HepG2 (cell line): ENCODE results near the gene ZNF593OS. TPM values are rescaled to one million over a fixed set of nuclear protein-coding genes. Genes with fewer than 3 reads are reported as not detected.

Experiments used
- BRF2 ChIP-seq: sonication (generic); formaldehyde crosslinking; IDR thresholded peaks from 2 replicates; pipeline ENCODE4 v1.8.1; 2022; ENCODE audit warnings: mild to moderate bottlenecking, missing genetic modification reagents
- EEA1 ChIP-seq: sonication (generic); formaldehyde crosslinking; IDR thresholded peaks from 2 replicates; pipeline ENCODE4 v1.5.1; 2020; ENCODE audit warnings: mild to moderate bottlenecking, missing genetic modification reagents, borderline replicate concordance
- GPN1 ChIP-seq: sonication (generic); formaldehyde crosslinking; IDR thresholded peaks from 2 replicates; pipeline ENCODE4 v1.5.1; 2020; ENCODE audit warnings: missing genetic modification reagents, borderline replicate concordance
- HINFP ChIP-seq: sonication (generic); formaldehyde crosslinking; IDR thresholded peaks from 2 replicates; pipeline ENCODE4 v1.4.0; 2020; ENCODE audit warnings: low read depth, mild to moderate bottlenecking, missing genetic modification reagents
- HNF1B ChIP-seq: sonication (generic); formaldehyde crosslinking; IDR thresholded peaks from 2 replicates; pipeline ENCODE4 v1.5.1; 2020; ENCODE audit warnings: mild to moderate bottlenecking, moderate library complexity, missing genetic modification reagents
- POGK ChIP-seq: sonication (generic); formaldehyde crosslinking; conservative IDR thresholded peaks from 2 replicates; pipeline ENCODE4 v1.8.0; 2022; ENCODE audit warnings: mild to moderate bottlenecking, moderate library complexity, missing genetic modification reagents
- SMAD9 ChIP-seq: sonication (generic); formaldehyde crosslinking; IDR thresholded peaks from 2 replicates; pipeline ENCODE4 v1.5.1; 2020; ENCODE audit warnings: mild to moderate bottlenecking, missing genetic modification reagents
- SMARCC2 ChIP-seq: fragments of 450-650 bp; IDR thresholded peaks from 2 replicates; pipeline ENCODE4 v1.6.1; 2017; ENCODE audit warnings: antibody characterized with exemption, mild to moderate bottlenecking
- SNAPC4 ChIP-seq: sonication (generic); formaldehyde crosslinking; IDR thresholded peaks from 2 replicates; pipeline ENCODE4 v1.4.0; 2020; ENCODE audit warnings: mild to moderate bottlenecking, missing genetic modification reagents
- SRSF4 ChIP-seq: fragments of 200-400 bp; formaldehyde crosslinking; IDR thresholded peaks from one replicate; pipeline ENCODE4 v1.6.1; 2018; ENCODE audit warnings: mild to moderate bottlenecking, low read depth, low read length, moderate library complexity; ENCODE audit not compliant: poor library complexity, severe bottlenecking
- ZMYM2 ChIP-seq: sonication (generic); formaldehyde crosslinking; IDR thresholded peaks from 2 replicates; pipeline ENCODE4 v1.8.0; 2022; ENCODE audit warnings: mild to moderate bottlenecking, missing genetic modification reagents
- ZNF10 ChIP-seq: sonication (generic); formaldehyde crosslinking; IDR thresholded peaks from 2 replicates; pipeline ENCODE4 v1.4.0; 2020; ENCODE audit warnings: mild to moderate bottlenecking, low read depth, missing genetic modification reagents, borderline replicate concordance
- ZNF292 ChIP-seq: sonication (generic); formaldehyde crosslinking; IDR thresholded peaks from 2 replicates; pipeline ENCODE4 v1.8.1; 2022; ENCODE audit warnings: mild to moderate bottlenecking, low read depth, missing genetic modification reagents, borderline replicate concordance
- ZNF296 ChIP-seq: sonication (generic); formaldehyde crosslinking; conservative IDR thresholded peaks from 2 replicates; pipeline ENCODE4 v1.5.0; 2020; ENCODE audit warnings: mild to moderate bottlenecking, missing genetic modification reagents
- ZNF616 ChIP-seq: sonication (generic); formaldehyde crosslinking; IDR thresholded peaks from 2 replicates; pipeline ENCODE4 v1.5.0; 2020; ENCODE audit warnings: low read depth, mild to moderate bottlenecking, missing genetic modification reagents
- ZNF740 ChIP-seq: sonication (generic); formaldehyde crosslinking; IDR thresholded peaks from 2 replicates; pipeline ENCODE4 v1.4.0; 2020; ENCODE audit warnings: missing genetic modification reagents
- polyA plus RNA-seq, 8 experiments: library from polyadenylated mRNA; depleted of rRNA in 3 of 8; stranded (reverse) in 7 of 8; unstranded in 1 of 8; fragments of >200 nt; fragmentation: Illumina TruSeq in 4 of 8; extraction: Trizol in 4 of 8; gene quantifications; 2 replicates each; pipeline versions ENCODE4 v1.2.1 to v1.2.3, GENCODE V29; 2011 to 2016; ENCODE audit warnings: low read depth in 4 of 8, missing spikeins in 1 of 8, mixed read lengths in 1 of 8; ENCODE audit not compliant: insufficient read depth in 1 of 8
- total RNA-seq, 5 experiments: library from RNA; depleted of rRNA; stranded (reverse); fragments of >200 nt; fragmentation: Illumina TruSeq; extraction: Trizol; gene quantifications; 2 replicates each; pipeline ENCODE4 v1.2.3, GENCODE V29; 2016; ENCODE audit warnings: low read depth in 1 of 5

Gene ZNF593OS
- total and polyA plus RNA-seq, 2 of the 13 experiments (the other 11 are each of a cell fraction or from before 2014, with no cell fraction given): not detected

GRCh38 chr1:26177182-26177684 is 5.6 kb upstream of the ZNF593OS start, which contains the start of gene CNKSR1 (continued):
- no peak for TF ChIP-seq ZMYM2 (CRISPR knock-in tag)
- TF ChIP-seq HINFP: no peak
- no peak for TF ChIP-seq POGK (CRISPR knock-in tag)
- no peak for TF ChIP-seq GPN1 (CRISPR knock-in tag)
- no peak for TF ChIP-seq SRSF4
- TF ChIP-seq EEA1 (CRISPR knock-in tag): no peak
- TF ChIP-seq ZNF616 (CRISPR knock-in tag): no peak
- TF ChIP-seq ZNF10: no peak
- TF ChIP-seq ZNF292: no peak
- TF ChIP-seq SMAD9: no peak
- no peak for TF ChIP-seq SNAPC4 (CRISPR knock-in tag)
- TF ChIP-seq HNF1B (CRISPR knock-in tag): no peak
- TF ChIP-seq BRF2 (CRISPR knock-in tag): no peak
- TF ChIP-seq ZNF296 (CRISPR knock-in tag): no peak
- TF ChIP-seq SMARCC2: no peak
- TF ChIP-seq ZNF740 (CRISPR knock-in tag): no peak
